ENCODE results near the gene HCST.

- TF ChIP-seq ARNTL (CRISPR knock-in tag; IDR thresholded peaks at IDR 0.05; ENCODE audit: borderline replicate concordance, low read depth) = no peak
- TF ChIP-seq, protein P1, sequence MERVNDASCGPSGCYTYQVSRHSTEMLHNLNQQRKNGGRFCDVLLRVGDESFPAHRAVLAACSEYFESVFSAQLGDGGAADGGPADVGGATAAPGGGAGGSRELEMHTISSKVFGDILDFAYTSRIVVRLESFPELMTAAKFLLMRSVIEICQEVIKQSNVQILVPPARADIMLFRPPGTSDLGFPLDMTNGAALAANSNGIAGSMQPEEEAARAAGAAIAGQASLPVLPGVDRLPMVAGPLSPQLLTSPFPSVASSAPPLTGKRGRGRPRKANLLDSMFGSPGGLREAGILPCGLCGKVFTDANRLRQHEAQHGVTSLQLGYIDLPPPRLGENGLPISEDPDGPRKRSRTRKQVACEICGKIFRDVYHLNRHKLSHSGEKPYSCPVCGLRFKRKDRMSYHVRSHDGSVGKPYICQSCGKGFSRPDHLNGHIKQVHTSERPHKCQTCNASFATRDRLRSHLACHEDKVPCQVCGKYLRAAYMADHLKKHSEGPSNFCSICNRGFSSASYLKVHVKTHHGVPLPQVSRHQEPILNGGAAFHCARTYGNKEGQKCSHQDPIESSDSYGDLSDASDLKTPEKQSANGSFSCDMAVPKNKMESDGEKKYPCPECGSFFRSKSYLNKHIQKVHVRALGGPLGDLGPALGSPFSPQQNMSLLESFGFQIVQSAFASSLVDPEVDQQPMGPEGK (CRISPR knock-in tag; IDR thresholded peaks at IDR 0.05; ENCODE audit: borderline replicate concordance) = no peak
- TF ChIP-seq ZNF70 (CRISPR knock-in tag; IDR thresholded peaks at IDR 0.05) = no peak
- TF ChIP-seq BACH2 (CRISPR knock-in tag; IDR thresholded peaks at IDR 0.05; ENCODE audit: borderline replicate concordance) = no peak
- no peak for TF ChIP-seq ZFP3 (CRISPR knock-in tag; IDR thresholded peaks at IDR 0.05)
- no peak for TF ChIP-seq ZFP30 (CRISPR knock-in tag; IDR thresholded peaks at IDR 0.05)
- TF ChIP-seq CSRNP3 (CRISPR knock-in tag; IDR thresholded peaks at IDR 0.05) = no peak
- no peak for TF ChIP-seq ZNF565 (CRISPR knock-in tag; conservative IDR thresholded peaks at IDR 0.05; ENCODE audit: low read depth)
- TF ChIP-seq PPARA (CRISPR knock-in tag; IDR thresholded peaks at IDR 0.05; ENCODE audit: borderline replicate concordance) = no peak
- TF ChIP-seq TCF4 (CRISPR knock-in tag; IDR thresholded peaks at IDR 0.05; ENCODE audit: borderline replicate concordance) = no peak
- TF ChIP-seq OSR1 (CRISPR knock-in tag; IDR thresholded peaks at IDR 0.05) = no peak
- no peak for TF ChIP-seq TSHZ2 (CRISPR knock-in tag; IDR thresholded peaks at IDR 0.05)
- no peak for TF ChIP-seq CSDC2 (CRISPR knock-in tag; IDR thresholded peaks at IDR 0.05)
- TF ChIP-seq ESRRG (CRISPR knock-in tag; IDR thresholded peaks at IDR 0.05) = no peak
Measured at GRCh38 chr19:35858311-35858710, 44.0 kb upstream of the HCST start.
